Mucosa of stomach (tissue), 1 donor: ENCODE results near the gene CRY1.

ENCODE experiments used
- H3K27me3 ChIP-seq: one replicate; pipeline ENCODE4 v1.7.0; 2013; ENCODE audit warnings: mild to moderate bottlenecking, low read length; ENCODE audit not compliant: control insufficient read depth, insufficient read depth
- H3K36me3 ChIP-seq: one replicate; pipeline ENCODE4 v1.7.0; 2013; ENCODE audit warnings: low read length; ENCODE audit not compliant: control insufficient read depth, insufficient read depth
- H3K4me1 ChIP-seq: one replicate; pipeline ENCODE4 v1.7.0; 2013; ENCODE audit warnings: mild to moderate bottlenecking, low read length; ENCODE audit not compliant: control insufficient read depth, insufficient read depth
- H3K4me3 ChIP-seq: one replicate; pipeline ENCODE4 v1.7.0; 2013; ENCODE audit warnings: low read length
- H3K9ac ChIP-seq: one replicate; pipeline ENCODE4 v1.7.0; 2013; ENCODE audit warnings: mild to moderate bottlenecking, low read length, moderate library complexity
- H3K9me3 ChIP-seq: one replicate; pipeline ENCODE4 v1.7.0; 2013; ENCODE audit warnings: mild to moderate bottlenecking, low read length, moderate library complexity; ENCODE audit not compliant: control insufficient read depth
- donor health status: Pancreatic carcinoma.

Gene CRY1

DNA sequence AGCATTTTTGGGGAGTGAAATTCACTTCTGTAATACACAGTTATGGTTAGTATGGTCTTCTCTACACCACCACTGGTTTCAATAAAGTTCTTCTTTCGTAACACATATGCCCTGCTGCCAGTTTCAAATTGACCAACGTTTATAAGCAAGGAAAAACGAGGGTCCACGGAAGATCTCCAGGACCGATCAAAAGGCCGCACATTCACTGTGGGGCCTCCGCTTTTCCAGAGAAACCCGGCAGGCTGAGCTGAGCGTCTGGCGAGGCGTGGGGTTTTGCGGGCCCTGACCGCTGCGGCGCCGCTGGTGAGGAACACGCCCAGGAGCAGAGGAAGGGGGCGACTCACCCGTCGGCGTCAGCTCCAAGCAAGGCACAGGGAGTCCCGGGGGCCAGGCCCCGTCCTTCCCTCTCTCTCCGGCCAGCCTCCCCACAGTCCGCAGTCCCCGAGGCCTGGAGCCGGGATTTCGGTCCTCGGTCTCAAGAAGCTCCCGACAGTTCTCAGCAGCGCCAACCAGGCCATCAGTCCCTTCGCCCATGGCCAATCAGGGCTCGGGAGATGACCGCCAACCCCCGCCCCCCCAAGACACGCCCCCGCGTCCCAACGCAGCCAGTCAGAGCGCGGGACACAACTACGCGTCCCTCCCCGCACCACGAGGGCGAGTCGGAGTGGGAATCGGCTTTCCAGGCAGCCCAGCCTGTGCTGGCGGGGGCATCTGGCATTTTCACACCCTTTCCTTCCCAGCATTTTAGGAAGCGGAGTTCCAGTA is 106.5 kb downstream of the CRY1 start, which contains the start of gene MTERF2:
TSS of gene MTERF2 (minus strand) at position 522 of the 765 bp plus-strand sequence. CDS start 8,432 bp downstream, outside the sequence.
- Histone ChIP-seq H3K4me1 (peaks cover 23% of the 10 kb centered on the region), H3K4me3 (peak within 1 kb of the TSS; percentile 52), H3K9me3 (no peaks in the 10 kb centered on the region), H3K9ac (peak within 1 kb of the TSS; percentile 73), H3K27me3 (no peaks in the 10 kb centered on the region), H3K36me3 (no peaks in the 10 kb centered on the region)

- H3K9ac ChIP-seq = peak overlapping the region; percentile 73
- H3K27me3 ChIP-seq = no peaks in the 10 kb centered on the region
- H3K4me3 ChIP-seq = peak overlapping the region; percentile 52
- H3K36me3 ChIP-seq = no peaks in the 10 kb centered on the region
- no peaks in the 10 kb centered on the region for H3K9me3 ChIP-seq
- H3K4me1 ChIP-seq = peaks cover 29% of the 10 kb centered on the region
Observed at GRCh38 chr12:106986135-106986534, 107.2 kb downstream of the CRY1 start.

DNA sequence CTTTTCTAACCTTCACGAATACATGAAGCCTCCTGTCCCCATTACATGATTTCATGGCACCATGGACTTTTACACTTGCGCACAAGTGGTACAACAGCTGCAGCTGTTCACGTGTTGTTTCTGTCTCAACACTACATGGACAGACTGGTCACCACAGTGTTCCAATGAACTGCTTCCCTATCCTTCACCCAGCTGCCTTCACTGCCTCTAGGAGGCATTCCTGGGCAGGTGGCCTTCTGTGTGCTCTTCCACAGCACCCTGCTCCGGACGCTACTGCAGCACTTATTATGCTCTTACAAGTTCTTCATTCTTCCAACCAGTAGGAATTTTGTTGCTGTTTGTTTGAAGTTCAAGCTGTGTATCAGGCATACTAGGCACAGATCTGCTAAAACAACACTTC is 107.9 kb downstream of the CRY1 start:
- Histone ChIP-seq H3K4me3 (no peak overlapping the region), H3K36me3 (no peaks in the 10 kb centered on the region), H3K4me1 (peaks cover 36% of the 10 kb centered on the region), H3K9ac (no peak overlapping the region), H3K27me3 (no peaks in the 10 kb centered on the region), H3K9me3 (no peaks in the 10 kb centered on the region)

- H3K4me3 ChIP-seq = no peak overlapping the region
- no peak overlapping the region for H3K9ac ChIP-seq
- peaks cover 37% of the 10 kb centered on the region for H3K4me1 ChIP-seq
- no peaks in the 10 kb centered on the region for H3K36me3 ChIP-seq
- H3K27me3 ChIP-seq = no peaks in the 10 kb centered on the region
- no peaks in the 10 kb centered on the region for H3K9me3 ChIP-seq
Observed at GRCh38 chr12:106984588-106985137, 108.7 kb downstream of the CRY1 start.

DNA sequence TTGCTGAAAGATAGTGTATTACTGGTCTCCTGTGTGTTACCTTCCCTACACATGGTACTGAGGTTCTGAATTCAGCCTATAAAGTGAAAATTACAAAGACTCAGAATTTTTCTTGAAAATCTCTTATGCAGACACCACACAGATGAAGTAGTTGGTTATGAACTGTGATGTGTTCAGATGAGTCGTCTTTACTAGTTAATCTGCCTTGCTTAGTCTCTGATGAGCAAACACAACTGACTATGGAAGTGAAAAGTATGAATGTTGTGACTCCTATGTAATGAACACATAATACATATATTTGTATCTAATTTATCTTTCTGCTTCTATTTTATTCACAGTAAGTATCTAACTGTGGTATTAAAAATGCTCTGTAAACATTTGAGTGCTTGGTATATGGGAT is 111.1 kb downstream of the CRY1 start:
- no peak overlapping the region for H3K4me3 ChIP-seq
- no peaks in the 10 kb centered on the region for H3K9me3 ChIP-seq
- peaks cover 44% of the 10 kb centered on the region for H3K4me1 ChIP-seq
- no peaks in the 10 kb centered on the region for H3K36me3 ChIP-seq
- no peaks in the 10 kb centered on the region for H3K27me3 ChIP-seq
- H3K9ac ChIP-seq = no peak overlapping the region

DNA sequence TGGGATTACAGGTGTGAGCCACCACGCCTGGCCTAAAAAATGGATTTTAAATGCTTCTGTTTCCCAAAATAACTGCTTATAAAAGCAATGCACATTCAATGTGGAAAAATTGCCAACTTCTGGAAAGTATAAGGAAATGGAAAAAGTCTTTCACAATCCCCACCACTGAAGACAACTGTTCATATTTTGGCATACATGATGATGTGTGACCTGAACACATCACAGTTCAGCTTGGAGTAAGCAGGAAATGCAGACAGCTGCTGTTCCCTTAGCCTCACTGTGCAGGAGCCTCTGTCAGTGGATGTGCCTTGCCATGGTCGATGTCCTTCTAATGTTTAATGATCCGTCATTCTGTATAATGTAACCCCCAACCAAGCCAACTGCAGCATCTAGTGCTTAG is 111.6 kb downstream of the CRY1 start:
- no peak overlapping the region for H3K4me3 ChIP-seq
- no peaks in the 10 kb centered on the region for H3K9me3 ChIP-seq
- no peak overlapping the region for H3K9ac ChIP-seq
- H3K4me1 ChIP-seq = peaks cover 47% of the 10 kb centered on the region
- H3K36me3 ChIP-seq = no peaks in the 10 kb centered on the region
- H3K27me3 ChIP-seq = no peaks in the 10 kb centered on the region

- Histone ChIP-seq H3K9me3 (no peaks in the 10 kb centered on the region), H3K27me3 (no peaks in the 10 kb centered on the region), H3K36me3 (no peaks in the 10 kb centered on the region), H3K4me3 (no peak overlapping the region), H3K9ac (no peak overlapping the region), H3K4me1 (peaks cover 52% of the 10 kb centered on the region)
Observed at GRCh38 chr12:106980944-106981343, 112.4 kb downstream of the CRY1 start.

DNA sequence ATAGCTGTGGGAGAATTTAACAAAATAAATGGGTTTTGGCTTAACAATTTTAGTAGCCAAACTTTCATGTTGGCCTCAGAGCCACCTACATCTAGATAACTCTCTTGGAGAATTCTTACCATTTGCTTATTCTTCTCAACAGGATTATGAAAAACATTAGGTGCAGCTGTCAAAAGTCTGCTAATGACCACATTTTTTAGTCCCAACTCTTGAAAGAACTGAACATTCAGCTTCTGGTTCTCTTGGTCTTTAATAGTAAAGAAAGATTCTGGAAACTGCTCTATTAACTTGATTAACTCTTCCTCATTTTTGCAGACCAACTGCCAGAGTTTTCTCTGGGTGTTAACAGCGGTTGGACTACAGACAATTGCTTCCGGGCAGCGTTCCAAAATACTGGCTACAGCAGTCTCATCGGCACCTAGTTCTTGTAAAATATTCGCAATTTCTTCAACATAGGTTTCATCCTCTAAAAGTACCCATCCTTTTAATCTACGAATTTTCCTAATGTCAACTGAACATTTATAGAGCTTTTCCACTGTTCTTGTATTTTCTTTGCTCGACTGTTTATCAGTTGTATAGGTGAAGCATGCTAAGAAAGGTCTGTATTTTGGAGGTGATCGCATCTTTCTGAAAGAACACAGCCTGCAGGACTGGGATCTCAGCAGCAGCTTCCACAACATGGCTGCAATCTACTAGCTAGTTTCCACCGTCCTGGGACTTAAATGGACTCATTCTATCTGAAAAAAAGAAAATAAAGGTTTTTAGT is 115.1 kb downstream of the CRY1 start:
- Histone ChIP-seq H3K4me1 (peaks cover 63% of the 10 kb centered on the region), H3K27me3 (no peaks in the 10 kb centered on the region), H3K4me3 (no peak overlapping the region), H3K9ac (no peak overlapping the region), H3K36me3 (no peaks in the 10 kb centered on the region), H3K9me3 (no peaks in the 10 kb centered on the region)

- H3K4me1 ChIP-seq = peaks cover 62% of the 10 kb centered on the region
- H3K9ac ChIP-seq = peak overlapping the region; percentile 51
- H3K9me3 ChIP-seq = no peaks in the 10 kb centered on the region
- no peaks in the 10 kb centered on the region for H3K27me3 ChIP-seq
- no peaks in the 10 kb centered on the region for H3K36me3 ChIP-seq
- no peak overlapping the region for H3K4me3 ChIP-seq
Observed at GRCh38 chr12:106976668-106977067, 116.7 kb downstream of the CRY1 start.

DNA sequence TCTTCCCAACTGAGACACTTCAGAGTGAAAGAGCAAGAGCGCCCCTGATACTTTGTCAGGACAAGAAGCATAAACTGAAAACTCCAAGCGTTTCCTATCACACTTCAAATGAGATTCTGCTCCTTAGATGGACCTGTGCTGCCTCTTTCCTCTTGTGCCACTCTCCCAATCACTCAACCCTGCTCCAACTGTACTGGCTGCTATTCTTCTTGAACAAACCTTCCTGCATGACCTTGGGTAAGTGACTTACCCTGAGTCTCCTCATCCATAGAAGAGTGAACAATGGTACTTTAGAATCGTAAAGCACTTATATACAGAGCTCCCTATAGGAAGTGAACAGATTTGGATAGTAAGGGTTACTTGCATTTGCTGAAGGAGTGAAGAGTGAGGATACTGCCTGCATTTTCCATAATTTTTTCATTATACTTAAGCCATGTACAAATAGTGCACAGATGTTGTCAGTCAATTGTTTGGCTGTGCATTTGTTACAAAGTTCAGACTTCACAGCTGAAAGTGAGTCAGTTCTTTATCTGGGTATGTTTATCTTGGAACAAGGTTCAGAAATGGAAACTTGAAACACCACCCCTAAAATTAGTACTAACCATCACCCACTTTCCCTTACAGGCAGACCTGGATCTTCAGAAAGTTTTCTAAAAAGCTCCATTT is 117.2 kb downstream of the CRY1 start:
- Histone ChIP-seq H3K4me3 (no peak overlapping the region), H3K4me1 (peaks cover 57% of the 10 kb centered on the region), H3K9me3 (no peaks in the 10 kb centered on the region), H3K36me3 (no peaks in the 10 kb centered on the region), H3K27me3 (no peaks in the 10 kb centered on the region), H3K9ac (no peak overlapping the region)

DNA sequence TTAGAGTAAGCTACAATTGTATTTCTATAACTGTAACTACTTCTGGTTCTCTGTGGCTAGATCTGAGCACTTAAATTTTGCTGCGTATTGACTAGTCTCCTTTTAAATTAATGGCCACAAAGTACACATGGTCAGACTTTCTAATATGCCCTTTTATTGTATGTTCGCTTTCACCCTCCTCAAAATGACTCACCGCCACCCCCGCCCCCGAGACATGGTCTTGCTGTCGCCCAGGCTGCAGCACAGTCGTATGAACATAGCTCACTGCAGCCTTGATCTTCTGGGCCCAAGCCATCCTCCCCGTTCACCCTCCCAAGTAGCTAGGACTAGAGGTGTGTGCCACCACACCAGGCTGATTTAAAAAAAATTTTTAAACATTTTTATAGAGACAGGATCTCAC is 118.3 kb downstream of the CRY1 start:
- Histone ChIP-seq H3K9me3 (no peaks in the 10 kb centered on the region), H3K9ac (no peak overlapping the region), H3K4me3 (no peak overlapping the region), H3K4me1 (peaks cover 50% of the 10 kb centered on the region), H3K27me3 (no peaks in the 10 kb centered on the region), H3K36me3 (no peaks in the 10 kb centered on the region)

DNA sequence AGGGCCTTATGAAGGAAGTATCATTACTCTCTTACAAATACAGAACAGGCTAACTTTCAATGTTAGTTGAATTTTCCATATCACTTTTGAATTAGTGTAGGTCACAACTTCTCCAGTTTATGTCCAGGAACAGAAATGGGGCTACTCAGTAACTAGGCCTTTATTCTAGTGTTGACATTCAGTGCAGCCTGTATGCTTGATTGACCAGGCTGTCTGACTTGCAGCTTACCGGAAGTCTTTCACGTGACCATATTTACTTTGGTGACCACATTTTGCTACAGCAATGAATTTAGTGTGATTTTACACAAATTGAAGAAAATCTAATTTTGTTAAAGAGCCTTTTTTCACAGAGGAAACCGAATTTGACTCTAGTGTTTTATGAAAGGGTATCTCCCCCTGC is 118.8 kb downstream of the CRY1 start:
- Histone ChIP-seq H3K27me3 (no peaks in the 10 kb centered on the region), H3K4me1 (peaks cover 50% of the 10 kb centered on the region), H3K4me3 (no peak overlapping the region), H3K9ac (no peak overlapping the region), H3K36me3 (no peaks in the 10 kb centered on the region), H3K9me3 (no peaks in the 10 kb centered on the region)
